ENCODE measurements around the gene DEFB121. TPM values are rescaled to one million over a fixed set of nuclear protein-coding genes. Genes with fewer than 3 reads are reported as not detected.
"Not testable (repeated sequence)": the region's sequence is repeated elsewhere in the genome, so short reads cannot be mapped to it uniquely, and the experiment has no call there.

DEFB121 gene
- total and polyA plus RNA-seq, 7 donors = not detected

DNA sequence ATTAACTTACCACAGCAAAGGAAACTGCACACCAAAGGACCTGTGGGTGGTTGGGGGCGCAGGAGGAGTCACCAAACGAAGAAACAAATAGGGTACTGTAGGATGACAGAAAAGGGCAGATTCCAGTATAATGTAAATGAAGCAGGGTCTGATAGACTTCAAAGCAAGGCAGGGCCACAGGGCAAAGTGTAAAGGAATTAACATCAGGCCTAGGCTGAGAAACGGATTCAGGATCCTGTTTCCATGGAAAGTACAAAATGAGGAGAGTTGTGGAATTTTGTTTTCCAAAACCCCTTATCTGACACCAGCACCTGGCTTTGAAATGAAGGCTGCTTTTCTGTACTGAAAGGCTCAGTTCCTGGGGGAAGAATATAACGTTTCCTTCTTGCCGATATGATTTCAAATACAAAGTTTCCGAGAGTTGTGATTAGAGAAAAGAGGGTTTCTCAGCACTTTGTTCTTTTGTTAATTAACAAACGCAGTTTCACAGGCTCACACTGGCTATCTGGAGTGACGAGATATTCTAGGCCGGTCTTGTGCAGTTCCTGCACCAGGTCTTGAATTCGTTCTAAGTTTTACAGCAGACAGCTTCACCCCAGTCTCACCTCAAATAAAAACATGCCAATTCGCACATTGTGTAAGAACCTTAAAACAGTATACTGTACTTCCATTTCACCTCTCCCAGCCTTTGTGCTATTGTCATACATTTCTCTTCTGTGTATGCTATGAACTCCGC, 40.2 kb upstream of the DEFB121 start:
- Histone ChIP-seq H3K9me3 (no peaks in the 10 kb centered on the region), H3K4me1 (no peaks in the 10 kb centered on the region), H3K27me3 (ENCODE audit: insufficient read depth in 3 of 3, low read length in 2 of 3) (peaks cover 0 to 5% (median 2%) of the 10 kb centered on the region in 3 donors), H3K4me3 (no peak overlapping the region), H3K27ac (no peak overlapping the region), H3K36me3 (ENCODE audit: insufficient read depth in 1 of 2, low read depth in 1 of 2) (no peaks in the 10 kb centered on the region)
- DNase-seq (no peak), ATAC-seq (no peak)
- no peak for TF ChIP-seq CTCF (IDR thresholded peaks at IDR 0.05)
- WGBS, 3 donors = 70 to 77% (median 73%) methylated on average over 12 of the region's 12 CpGs
- intact Hi-C loops (cut with DNase I) = no loop called here

GRCh38 chr20:31440012-31440659, 34.1 kb upstream of the DEFB121 start, which contains the start of gene DEFB123:
TSS of gene DEFB123 (plus strand) at chr20:31440632. CDS start at chr20:31440699, 67 bp downstream.
- no peaks in the 10 kb centered on the region for H3K36me3 ChIP-seq (ENCODE audit: insufficient read depth in 1 of 2, low read depth in 1 of 2)
- intact Hi-C loops (cut with DNase I) = no loop called here
- no peak for TF ChIP-seq CTCF (IDR thresholded peaks at IDR 0.05)
- no peak for ATAC-seq
- H3K4me1 ChIP-seq = no peaks in the 10 kb centered on the region
- H3K27me3 ChIP-seq (ENCODE audit: insufficient read depth in 3 of 3, low read length in 2 of 3) = peaks cover 0 to 2% (median 0%) of the 10 kb centered on the region in 3 donors
- H3K9me3 ChIP-seq = no peaks in the 10 kb centered on the region
- no peak within 1 kb of the TSS for H3K27ac ChIP-seq
- 70 to 74% (median 72%) methylated on average over 16 of the region's 16 CpGs for WGBS, 3 donors
- DNase-seq = no peak
- no peak within 1 kb of the TSS for H3K4me3 ChIP-seq

DNA sequence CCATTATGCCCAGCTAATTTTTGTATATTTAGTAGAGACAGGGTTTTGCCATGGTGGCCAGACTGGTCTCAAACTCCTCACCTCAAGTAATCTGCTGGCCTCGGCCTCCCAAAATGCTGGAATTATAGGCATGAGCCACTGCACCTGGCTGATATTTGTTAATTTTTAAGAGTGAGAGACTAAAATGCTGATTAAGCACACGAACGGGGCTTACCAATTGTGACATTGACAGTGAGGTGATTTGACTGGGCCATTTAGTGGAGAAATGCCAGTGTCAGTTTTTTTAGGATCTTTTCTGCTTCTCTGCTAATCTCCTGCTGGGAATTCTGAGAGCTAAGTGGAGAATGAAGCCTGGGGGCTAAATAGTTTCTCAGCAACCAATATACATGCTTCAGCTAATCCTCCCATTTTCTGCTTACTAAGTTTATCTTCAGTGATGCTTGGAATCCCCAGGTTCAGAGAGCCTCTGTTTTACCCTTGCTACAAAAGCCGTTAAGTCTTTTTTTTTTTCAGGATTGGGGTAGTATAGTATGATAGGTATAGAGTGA, 24.6 kb upstream of the DEFB121 start:
- ATAC-seq = no peak
- no peaks in the 10 kb centered on the region for H3K9me3 ChIP-seq
- no peak overlapping the region for H3K4me3 ChIP-seq
- no peaks in the 10 kb centered on the region for H3K4me1 ChIP-seq
- intact Hi-C loops (cut with DNase I) = no loop called here
- peaks cover 0 to 3% (median 0%) of the 10 kb centered on the region in 3 donors for H3K27me3 ChIP-seq (ENCODE audit: insufficient read depth in 3 of 3, low read length in 2 of 3)
- TF ChIP-seq CTCF (IDR thresholded peaks at IDR 0.05) = no peak
- no peaks in the 10 kb centered on the region for H3K36me3 ChIP-seq (ENCODE audit: insufficient read depth in 1 of 2, low read depth in 1 of 2)
- no peak overlapping the region for H3K27ac ChIP-seq
- DNase-seq = no peak
- WGBS, 3 donors = 55 to 65% (median 63%) methylated on average over 4 of the region's 4 CpGs

DNA sequence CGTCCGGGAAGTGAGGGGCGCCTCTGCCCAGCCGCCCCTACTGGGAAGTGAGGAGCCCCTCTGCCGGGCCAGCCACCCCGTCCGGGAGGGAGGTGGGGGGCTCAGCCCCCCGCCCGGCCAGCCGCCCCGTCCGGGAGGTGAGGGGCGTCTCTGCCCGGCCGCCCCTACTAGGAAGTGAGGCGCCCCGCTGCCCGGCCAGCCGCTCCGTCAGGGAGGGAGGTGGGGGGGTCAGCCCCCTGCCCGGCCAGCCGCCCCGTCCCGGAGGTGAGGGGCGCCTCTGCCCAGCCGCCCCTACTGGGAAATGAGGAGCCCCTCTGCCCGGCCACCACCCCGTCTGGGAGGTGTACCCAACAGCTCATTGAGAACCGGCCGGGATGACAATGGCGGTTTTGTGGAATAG, 21.6 kb upstream of the DEFB121 start:
- DNase-seq = not testable (repeated sequence)

GRCh38 chr20:31426891-31427551, 21.0 kb upstream of the DEFB121 start:
- H3K27me3 ChIP-seq (ENCODE audit: insufficient read depth in 3 of 3, low read length in 2 of 3); DNase-seq; H3K4me1 ChIP-seq; H3K9me3 ChIP-seq; H3K27ac ChIP-seq; H3K4me3 ChIP-seq; H3K36me3 ChIP-seq (ENCODE audit: insufficient read depth in 1 of 2, low read depth in 1 of 2); intact Hi-C loops (cut with DNase I); ATAC-seq: not testable (repeated sequence)
- WGBS, 3 donors = 90 to 95% methylated on average over 13 to 40 of the region's 48 CpGs; no CpG with 5 or more reads in 1 of the 3 donors

More for the DNA sequence above, 21.6 kb upstream of the DEFB121 start:
- H3K9me3 ChIP-seq; H3K27me3 ChIP-seq (ENCODE audit: insufficient read depth in 3 of 3, low read length in 2 of 3); H3K27ac ChIP-seq; H3K4me3 ChIP-seq; H3K4me1 ChIP-seq; ATAC-seq; H3K36me3 ChIP-seq (ENCODE audit: insufficient read depth in 1 of 2, low read depth in 1 of 2); intact Hi-C loops (cut with DNase I): not testable (repeated sequence)
- 93 to 96% (median 93%) methylated on average over 19 to 30 of the region's 31 CpGs for WGBS, 3 donors
